ENCODE data around the gene SDSL. TPM values are rescaled to one million over a fixed set of nuclear protein-coding genes. Genes with fewer than 3 reads are reported as not detected.

SDSL gene
- total and polyA plus RNA-seq, 2 of the 13 experiments (the other 11 are each of a cell fraction or from before 2014, with no cell fraction given) = 1.2 to 1.7 TPM

DNA sequence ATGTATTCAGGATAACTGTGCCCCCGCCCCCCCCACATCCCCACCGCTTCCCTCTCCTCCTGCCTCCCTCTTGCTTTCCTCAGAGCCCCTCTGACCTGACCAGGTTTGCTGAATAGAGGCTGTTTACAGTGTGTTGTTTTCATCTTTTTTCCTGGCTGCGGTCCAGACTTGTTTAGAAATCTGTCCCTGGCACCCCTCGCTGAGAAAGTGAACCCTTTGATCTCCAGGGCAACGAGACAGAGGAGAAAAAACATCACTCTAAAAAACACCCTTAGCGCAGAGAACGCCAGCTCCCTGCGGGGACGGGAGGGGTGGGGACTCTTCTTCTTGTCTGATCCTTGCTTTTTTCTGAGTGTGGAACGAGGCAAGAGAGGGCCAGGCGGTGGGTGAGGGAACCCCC is 41.0 kb upstream of the SDSL start:
- H3K79me2 ChIP-seq (ENCODE audit: insufficient read depth, low read length) = no peaks in the 10 kb centered on the region
- H2AFZ ChIP-seq (ENCODE audit: low read length) = no peak overlapping the region
- H3K36me3 ChIP-seq (replicated peaks in 1 of 2; ENCODE audit: control insufficient read depth in 1 of 2, insufficient read depth in 2 of 2, low read length in 2 of 2) = peaks cover 5 to 16% of the 10 kb centered on the region in 2 experiments; a peak in 4 of 5 replicates
- no peak for DNase-seq (ENCODE audit: low spot score)
- no peak overlapping the region for H3K27ac ChIP-seq (ENCODE audit: extremely low read length, insufficient read depth, low read length)
- no peaks in the 10 kb centered on the region for H3K9me3 ChIP-seq (ENCODE audit: low read length)
- FAIRE-seq = no peak
- no peaks in the 10 kb centered on the region for H3K27me3 ChIP-seq (ENCODE audit: control insufficient read depth in 1 of 2, insufficient read depth in 2 of 2, low read length in 2 of 2)
- no peak overlapping the region for H3K4me3 ChIP-seq (replicated peaks in 1 of 3; ENCODE audit: insufficient read depth in 1 of 3, low read depth in 2 of 3, low read length in 3 of 3)
- POLR2A ChIA-PET = no interaction called here
- WGBS (ENCODE audit: low lambda C conversion rate) = 89% methylated on average over 11 of the region's 11 CpGs
- intact Hi-C loops (cut with micrococcal nuclease; ENCODE audit: unreplicated experiment) = no loop called here
- TF ChIP-seq TBX2 (CRISPR knock-in tag; IDR thresholded peaks at IDR 0.05; ENCODE audit: borderline replicate concordance) (no peak), RFX3 (CRISPR knock-in tag; IDR thresholded peaks at IDR 0.05) (no peak)
- no peaks in the 10 kb centered on the region for H3K4me1 ChIP-seq (ENCODE audit: insufficient read depth, low read length)
- no peaks in the 10 kb centered on the region for H4K20me1 ChIP-seq (ENCODE audit: insufficient read depth, low read length)
- BruUV-seq (replicated peaks) = no TSS peak
- no peak for ATAC-seq
- H3K9ac ChIP-seq (ENCODE audit: insufficient read depth, low read depth, low read length) = no peak overlapping the region
- CTCF ChIA-PET (ENCODE audit: low intra/inter-chr PET ratio, low total read pairs) = no interaction called here
- in situ Hi-C loops (cut with HindIII; ENCODE audit: extremely low pct_ligation_motif_present, low pct_unique_long_range_greater_than_20kb) = no loop called here
- H3K4me2 ChIP-seq (ENCODE audit: low read depth, low read length) = no peak overlapping the region

DNA sequence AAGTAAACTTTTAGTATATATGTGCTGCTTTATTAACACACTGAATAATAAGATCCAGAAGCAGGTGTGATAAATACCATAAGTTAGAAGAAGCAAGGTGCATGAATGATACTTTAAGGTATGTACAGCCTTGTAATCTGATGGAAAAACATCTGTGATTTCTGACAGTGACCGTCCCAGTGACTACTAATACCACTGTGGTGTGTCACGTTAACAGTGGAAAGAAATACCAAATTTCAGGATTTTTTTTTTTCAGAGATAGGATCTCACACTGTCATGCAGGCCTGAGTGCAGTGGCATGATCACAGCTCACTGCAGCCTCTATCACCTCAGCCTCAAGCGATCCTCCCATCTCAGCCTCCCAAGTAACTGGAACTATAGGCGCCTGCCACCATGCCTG is 40.0 kb upstream of the SDSL start:
- no peak overlapping the region for H3K4me3 ChIP-seq (replicated peaks in 1 of 3; ENCODE audit: insufficient read depth in 1 of 3, low read depth in 2 of 3, low read length in 3 of 3)
- BruUV-seq (replicated peaks) = no TSS peak
- FAIRE-seq (no peak), ATAC-seq (no peak), DNase-seq (ENCODE audit: low spot score) (no peak)
- no peak overlapping the region for H2AFZ ChIP-seq (ENCODE audit: low read length)
- 97% methylated on average over 4 of the region's 4 CpGs for WGBS (ENCODE audit: low lambda C conversion rate)
- no peak overlapping the region for H3K9ac ChIP-seq (ENCODE audit: insufficient read depth, low read depth, low read length)
- H3K27ac ChIP-seq (ENCODE audit: extremely low read length, insufficient read depth, low read length) = no peak overlapping the region
- H3K9me3 ChIP-seq (ENCODE audit: low read length) = no peaks in the 10 kb centered on the region
- intact Hi-C loops (cut with micrococcal nuclease; ENCODE audit: unreplicated experiment) = no loop called here
- no peaks in the 10 kb centered on the region for H3K4me1 ChIP-seq (ENCODE audit: insufficient read depth, low read length)
- CTCF ChIA-PET (ENCODE audit: low intra/inter-chr PET ratio, low total read pairs) = no interaction called here
- no peaks in the 10 kb centered on the region for H4K20me1 ChIP-seq (ENCODE audit: insufficient read depth, low read length)
- no peak overlapping the region for H3K4me2 ChIP-seq (ENCODE audit: low read depth, low read length)
- POLR2A ChIA-PET = no interaction called here
- peaks cover 5 to 17% of the 10 kb centered on the region in 2 experiments; a peak in 4 of 5 replicates for H3K36me3 ChIP-seq (replicated peaks in 1 of 2; ENCODE audit: control insufficient read depth in 1 of 2, insufficient read depth in 2 of 2, low read length in 2 of 2)
- in situ Hi-C loops (cut with HindIII; ENCODE audit: extremely low pct_ligation_motif_present, low pct_unique_long_range_greater_than_20kb) = no loop called here
- H3K79me2 ChIP-seq (ENCODE audit: insufficient read depth, low read length) = no peaks in the 10 kb centered on the region
- no peaks in the 10 kb centered on the region for H3K27me3 ChIP-seq (ENCODE audit: control insufficient read depth in 1 of 2, insufficient read depth in 2 of 2, low read length in 2 of 2)
- TF ChIP-seq, protein P1, sequence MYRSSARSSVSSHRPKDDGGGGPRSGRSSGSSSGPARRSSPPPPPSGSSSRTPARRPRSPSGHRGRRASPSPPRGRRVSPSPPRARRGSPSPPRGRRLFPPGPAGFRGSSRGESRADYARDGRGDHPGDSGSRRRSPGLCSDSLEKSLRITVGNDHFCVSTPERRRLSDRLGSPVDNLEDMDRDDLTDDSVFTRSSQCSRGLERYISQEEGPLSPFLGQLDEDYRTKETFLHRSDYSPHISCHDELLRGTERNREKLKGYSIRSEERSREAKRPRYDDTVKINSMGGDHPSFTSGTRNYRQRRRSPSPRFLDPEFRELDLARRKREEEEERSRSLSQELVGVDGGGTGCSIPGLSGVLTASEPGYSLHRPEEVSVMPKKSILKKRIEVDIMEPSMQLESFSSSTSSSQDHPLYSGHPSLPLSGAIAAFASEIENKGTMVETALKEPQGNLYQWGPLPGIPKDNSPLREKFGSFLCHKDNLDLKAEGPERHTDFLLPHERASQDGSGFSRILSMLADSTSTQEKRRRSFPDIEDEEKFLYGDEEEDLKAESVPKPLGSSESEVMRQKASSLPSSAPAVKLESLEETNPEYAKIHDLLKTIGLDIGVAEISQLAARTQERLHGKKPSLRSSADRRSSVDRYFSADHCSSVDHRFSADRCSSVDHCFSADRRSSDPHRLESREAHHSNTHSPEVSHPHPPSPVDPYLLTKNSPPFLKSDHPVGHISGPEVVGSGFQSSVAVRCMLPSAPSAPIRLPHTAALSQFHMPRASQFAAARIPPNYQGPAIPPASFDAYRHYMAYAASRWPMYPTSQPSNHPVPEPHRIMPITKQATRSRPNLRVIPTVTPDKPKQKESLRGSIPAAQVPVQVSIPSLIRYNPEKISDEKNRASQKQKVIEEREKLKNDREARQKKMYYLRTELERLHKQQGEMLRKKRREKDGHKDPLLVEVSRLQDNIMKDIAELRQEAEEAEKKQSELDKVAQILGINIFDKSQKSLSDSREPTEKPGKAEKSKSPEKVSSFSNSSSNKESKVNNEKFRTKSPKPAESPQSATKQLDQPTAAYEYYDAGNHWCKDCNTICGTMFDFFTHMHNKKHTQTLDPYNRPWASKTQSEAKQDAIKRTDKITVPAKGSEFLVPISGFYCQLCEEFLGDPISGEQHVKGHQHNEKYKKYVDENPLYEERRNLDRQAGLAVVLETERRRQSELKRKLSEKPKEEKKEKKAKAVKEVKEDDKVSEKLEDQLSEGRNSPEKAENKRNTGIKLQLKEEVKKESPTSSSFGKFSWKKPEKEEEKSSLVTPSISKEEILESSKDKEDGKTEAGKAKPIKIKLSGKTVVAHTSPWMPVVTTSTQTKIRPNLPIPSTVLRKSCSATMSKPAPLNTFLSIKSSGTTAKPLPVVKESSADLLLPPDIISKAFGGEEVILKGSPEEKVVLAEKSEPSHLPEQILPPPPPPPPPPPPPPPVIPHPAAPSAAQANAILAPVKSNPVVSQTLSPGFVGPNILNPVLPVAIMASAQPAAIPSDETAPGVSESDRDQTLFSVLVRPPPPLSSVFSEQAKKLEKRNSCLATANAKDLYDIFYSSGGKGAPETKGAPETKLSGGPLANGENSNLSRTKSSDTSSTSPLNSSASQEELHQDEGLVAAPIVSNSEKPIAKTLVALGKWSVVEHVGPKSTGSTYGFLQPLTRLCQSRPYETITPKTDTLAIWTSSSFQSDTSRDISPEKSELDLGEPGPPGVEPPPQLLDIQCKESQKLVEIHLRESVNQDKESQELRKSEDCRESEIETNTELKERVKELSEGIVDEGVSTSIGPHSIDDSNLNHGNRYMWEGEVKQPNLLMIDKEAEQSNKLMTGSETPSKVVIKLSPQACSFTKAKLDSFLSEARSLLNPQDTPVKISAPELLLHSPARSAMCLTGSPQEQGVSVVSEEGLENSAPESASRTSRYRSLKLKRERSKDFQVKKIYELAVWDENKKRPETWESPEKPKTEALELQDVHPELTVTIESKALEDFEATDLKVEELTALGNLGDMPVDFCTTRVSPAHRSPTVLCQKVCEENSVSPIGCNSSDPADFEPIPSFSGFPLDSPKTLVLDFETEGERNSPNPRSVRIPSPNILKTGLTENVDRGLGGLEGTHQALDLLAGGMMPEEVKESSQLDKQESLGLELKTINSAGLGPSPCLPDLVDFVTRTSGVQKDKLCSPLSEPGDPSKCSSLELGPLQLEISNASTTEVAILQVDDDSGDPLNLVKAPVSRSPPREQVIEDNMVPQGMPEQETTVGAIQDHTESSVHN (CRISPR knock-in tag; IDR thresholded peaks at IDR 0.05) = no peak
- no peak for TF ChIP-seq TRIM24 (CRISPR knock-in tag; IDR thresholded peaks at IDR 0.05)
- TF ChIP-seq SNAI1 (CRISPR knock-in tag; IDR thresholded peaks at IDR 0.05; ENCODE audit: borderline replicate concordance) = no peak
- TF ChIP-seq ZNF552 (CRISPR knock-in tag; IDR thresholded peaks at IDR 0.05; ENCODE audit: borderline replicate concordance) = no peak
- TF ChIP-seq RAD21 (CRISPR knock-in tag; IDR thresholded peaks at IDR 0.05) = no peak
- no peak for TF ChIP-seq STAG1 (CRISPR knock-in tag; IDR thresholded peaks at IDR 0.05)
- TF ChIP-seq EEA1 (CRISPR knock-in tag; IDR thresholded peaks at IDR 0.05; ENCODE audit: borderline replicate concordance) = no peak
- TF ChIP-seq ZZZ3 (CRISPR knock-in tag; IDR thresholded peaks at IDR 0.05; ENCODE audit: borderline replicate concordance) = no peak
- no peak for TF ChIP-seq CAMTA2 (CRISPR knock-in tag; IDR thresholded peaks at IDR 0.05; ENCODE audit: borderline replicate concordance)
- no peak for TF ChIP-seq RORA (CRISPR knock-in tag; IDR thresholded peaks at IDR 0.05)
